Left lobe of liver (tissue), 2 donors: Measurements from ENCODE around the gene JMJD8. TPM values are rescaled to one million over a fixed set of nuclear protein-coding genes. Genes with fewer than 3 reads are reported as not detected.
"Not testable (repeated sequence)": the region's sequence is repeated elsewhere in the genome, so short reads cannot be mapped to it uniquely, and the experiment has no call there.

Source experiments
- ATAC-seq: fragments of 200-7000 bp; cut with Tn5 transposase; one replicate; pipeline ENCODE4 v1.9.1; 2020; ENCODE audit warnings: mild to moderate bottlenecking, moderate library complexity
- DNase-seq: peaks from one replicate; pipeline ENCODE4 v3.0.0-alpha.2; 2020; ENCODE audit warnings: low spot score
- total RNA-seq: library from RNA; stranded (reverse); gene quantifications from one replicate; pipeline ENCODE4 v1.2.1, GENCODE V29; 2021
- donor health status: DM: no; HTN: no; CAD: no; lungs with moderate emphysema.
- donor health status: DM: no; HTN: yes; CAD: no.

JMJD8 gene
- total RNA-seq, 1 donor from 2014 or later: 40.5 TPM

- no peak for ATAC-seq
- DNase-seq: no peak
Measured at GRCh38 chr16:722835-723633, 38.9 kb upstream of the JMJD8 start.

DNA sequence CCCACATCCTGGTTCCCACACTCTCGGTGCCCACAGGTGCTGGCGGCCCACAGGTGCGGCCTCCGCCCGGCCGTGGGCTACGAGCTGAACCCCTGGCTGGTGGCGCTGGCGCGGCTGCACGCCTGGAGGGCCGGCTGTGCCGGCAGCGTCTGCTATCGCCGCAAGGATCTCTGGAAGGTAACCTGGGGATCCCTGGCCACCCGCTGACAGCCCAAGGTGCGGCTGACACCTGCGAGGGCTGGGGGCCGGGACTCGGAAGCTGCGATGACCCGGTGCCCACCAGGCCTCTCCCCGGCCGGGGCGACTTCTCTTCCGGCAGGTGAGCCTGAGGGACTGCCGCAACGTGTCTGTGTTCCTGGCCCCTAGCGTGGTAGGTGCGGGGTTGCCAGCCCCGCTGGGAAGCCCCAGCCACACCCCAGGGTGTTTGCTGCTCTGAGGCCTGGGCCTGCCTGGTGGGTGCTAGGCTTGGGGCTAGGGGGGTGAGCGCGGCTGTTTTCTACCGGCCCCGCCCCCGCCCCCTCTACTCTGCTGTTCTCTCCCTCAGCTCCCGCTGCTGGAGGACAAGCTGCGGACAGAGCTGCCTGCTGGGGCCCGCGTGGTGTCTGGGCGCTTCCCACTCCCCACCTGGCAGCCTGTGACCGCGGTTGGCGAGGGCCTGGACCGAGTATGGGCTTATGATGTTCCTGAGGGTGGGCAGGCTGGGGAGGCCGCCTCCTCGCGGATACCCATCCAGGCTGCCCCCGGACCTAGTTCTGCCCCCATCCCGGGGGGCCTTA lies 37.8 kb upstream of the JMJD8 start:
- ATAC-seq: no peak
- DNase-seq: no peak

DNA sequence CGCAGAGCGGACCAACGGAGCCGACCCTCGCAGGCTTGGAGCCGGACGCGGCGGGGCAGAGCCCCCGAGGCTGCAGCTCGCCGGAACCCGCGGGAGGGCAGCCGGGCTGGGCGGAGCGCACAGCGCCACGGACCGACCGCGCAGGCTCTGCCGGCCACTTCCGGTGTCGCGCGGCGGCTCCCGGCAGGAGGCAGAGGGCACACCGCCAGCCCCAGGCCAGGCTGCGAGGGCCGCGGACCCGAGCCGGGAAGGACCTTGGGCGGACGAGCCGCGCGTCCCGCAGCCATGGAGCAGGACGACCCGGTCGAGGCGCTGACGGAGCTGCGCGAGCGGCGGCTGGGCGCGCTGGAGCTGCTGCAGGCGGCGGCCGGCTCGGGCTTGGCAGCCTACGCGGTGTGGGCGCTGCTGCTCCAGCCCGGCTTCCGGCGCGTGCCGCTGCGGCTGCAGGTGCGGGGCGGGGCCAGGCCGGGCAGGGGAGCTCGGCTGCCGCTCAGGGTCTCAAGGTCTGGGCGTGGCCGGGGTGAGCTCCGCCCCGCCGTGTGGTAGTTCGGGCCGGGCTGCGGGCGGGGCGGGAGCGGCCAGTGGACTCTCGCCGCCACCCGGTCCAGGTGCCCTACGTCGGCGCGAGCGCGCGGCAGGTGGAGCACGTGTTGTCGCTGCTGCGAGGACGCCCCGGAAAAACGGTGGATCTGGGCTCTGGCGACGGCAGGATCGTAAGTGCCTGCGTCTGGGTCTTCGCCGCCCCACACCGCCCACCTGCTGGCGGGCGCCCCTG lies 37.0 kb upstream of the JMJD8 start, which contains the start of gene ANTKMT:
TSS of gene ANTKMT (plus strand) at position 157 of the 775 bp plus-strand sequence. CDS start at position 286, 129 bp downstream.
- DNase-seq (peak; percentile 86), ATAC-seq (peak; percentile 85)

DNA sequence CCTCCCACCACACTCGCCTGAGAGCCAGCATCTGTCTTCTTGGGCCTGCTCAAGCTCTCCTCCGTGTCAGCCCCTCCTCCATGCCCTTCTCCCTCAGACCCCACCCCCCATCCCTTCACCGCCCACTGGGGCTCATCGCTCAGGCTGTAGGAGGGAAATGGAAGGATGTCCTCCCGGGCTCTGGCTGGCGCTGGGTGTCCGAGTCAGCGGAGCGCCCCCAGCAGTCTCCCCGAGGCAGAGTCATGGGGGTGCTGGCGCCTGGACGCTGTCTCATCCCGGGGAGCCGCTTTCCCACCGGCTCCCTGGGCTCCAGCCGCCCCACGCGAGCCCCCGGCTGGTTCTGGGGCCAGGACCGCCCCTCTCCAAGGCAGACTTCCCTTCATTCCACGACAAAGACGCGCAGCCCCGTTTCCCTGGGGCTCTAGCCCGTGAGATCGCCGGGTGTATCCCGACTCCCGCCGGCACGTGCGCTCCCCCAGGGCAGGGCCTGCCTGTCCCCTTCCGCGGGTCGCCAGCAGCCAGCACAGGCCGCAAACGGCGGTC lies 36.4 kb upstream of the JMJD8 start:
- ATAC-seq: peak; percentile 11
- no peak for DNase-seq

DNA sequence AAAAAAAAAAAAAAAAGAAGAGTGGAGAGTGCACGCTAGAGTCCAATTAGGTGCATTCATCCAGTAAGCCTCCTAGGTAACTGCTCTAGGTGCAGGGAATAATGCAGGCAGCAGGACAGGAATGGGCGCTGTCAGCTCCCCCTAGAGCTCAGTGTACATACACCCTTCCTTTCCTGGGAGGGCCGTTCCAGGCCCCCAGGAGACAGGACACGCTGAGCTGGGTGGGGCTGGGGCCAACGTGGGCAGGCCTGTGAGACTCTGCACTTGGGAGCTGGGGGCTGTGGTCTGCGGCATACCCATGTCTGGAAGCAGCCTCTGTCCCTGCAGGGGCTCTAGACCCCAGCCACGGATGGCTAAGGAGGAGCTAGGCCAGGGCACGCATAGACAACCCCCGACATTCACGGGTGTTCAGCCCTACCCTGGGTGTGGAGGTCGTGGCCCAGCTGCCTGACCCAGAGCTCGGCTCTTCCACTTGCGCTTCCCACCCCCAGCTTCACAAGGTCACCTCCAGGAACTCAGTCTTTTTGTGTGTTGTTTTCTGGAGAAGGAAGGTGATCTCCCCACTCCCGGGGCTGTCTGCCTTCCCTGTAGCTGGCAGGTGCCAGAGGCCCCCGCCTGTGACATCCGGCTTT lies 35.8 kb upstream of the JMJD8 start:
- ATAC-seq (no peak), DNase-seq (no peak)

GRCh38 chr16:718922-719321 lies 34.8 kb upstream of the JMJD8 start:
- ATAC-seq (no peak), DNase-seq (no peak)

GRCh38 chr16:718389-718788 lies 34.3 kb upstream of the JMJD8 start:
- ATAC-seq (no peak), DNase-seq (no peak)

DNA sequence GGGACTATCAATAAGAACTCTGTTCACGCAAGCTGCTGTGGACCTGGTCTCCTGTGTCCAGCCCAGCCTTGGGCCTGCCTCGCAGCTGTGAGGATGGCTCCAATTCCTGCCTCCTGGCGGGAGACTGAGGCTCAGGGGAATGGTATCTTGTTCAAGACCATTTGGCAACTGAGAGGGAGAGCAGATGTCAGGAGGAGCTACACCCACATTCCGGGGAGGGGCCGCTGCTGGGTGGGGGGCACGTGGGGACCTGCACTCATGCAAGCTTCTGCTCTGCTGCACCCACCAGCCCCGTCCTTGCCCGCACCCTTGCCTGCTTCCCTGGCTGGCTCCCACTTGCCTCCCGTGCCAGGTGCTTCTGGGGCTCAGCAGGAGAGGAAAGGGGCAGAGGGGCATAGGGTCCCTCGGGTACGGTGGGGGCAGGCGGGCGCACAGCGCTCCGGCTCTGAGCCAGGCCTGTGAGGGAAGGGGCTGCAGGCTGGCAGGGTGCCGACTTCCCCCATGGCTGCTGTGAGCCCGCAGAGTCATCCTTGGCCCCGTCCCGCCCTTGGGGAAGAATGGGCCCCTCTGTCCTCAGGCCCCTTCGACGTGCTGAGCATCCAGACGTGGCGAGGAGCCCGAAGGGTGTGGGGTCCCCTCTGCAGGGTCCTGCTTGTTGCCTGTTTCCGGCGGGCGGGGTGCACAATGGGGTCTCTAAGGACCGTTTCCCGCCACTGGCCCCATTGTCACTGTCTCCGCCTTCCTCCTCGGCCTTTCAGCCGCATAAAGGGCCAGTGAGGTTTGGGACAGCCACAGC lies 33.5 kb upstream of the JMJD8 start:
- ATAC-seq (no peak), DNase-seq (no peak)

GRCh38 chr16:716768-717325 lies 32.7 kb upstream of the JMJD8 start:
- DNase-seq (no peak), ATAC-seq (no peak)

DNA sequence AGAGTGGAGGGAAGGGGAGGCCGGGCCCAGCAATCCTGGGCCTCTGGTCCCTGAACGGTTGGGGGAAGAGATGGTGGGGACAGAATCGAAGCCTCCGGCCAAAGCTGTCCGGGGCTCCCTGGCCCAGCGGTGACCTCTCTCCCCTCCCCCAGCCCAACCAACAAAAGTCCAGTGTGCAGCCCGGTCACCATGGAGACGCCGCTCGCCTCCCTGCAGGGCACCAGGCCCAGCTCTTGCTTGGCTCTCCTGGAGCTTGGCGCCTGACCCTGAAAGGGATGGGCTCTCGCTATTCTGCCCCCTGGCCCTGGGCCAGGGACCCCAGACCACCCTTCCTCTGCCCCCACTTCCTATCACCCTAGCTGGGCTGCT lies 32.0 kb upstream of the JMJD8 start:
- ATAC-seq (peak; percentile 74), DNase-seq (peak; percentile 90)

- ATAC-seq (peak; percentile 39), DNase-seq (no peak)
Measured at GRCh38 chr16:715477-716199, 31.5 kb upstream of the JMJD8 start.

- ATAC-seq: peak; percentile 83
- peak; percentile 92 for DNase-seq
Measured at GRCh38 chr16:714558-715476, 30.7 kb upstream of the JMJD8 start, which contains the start of gene METRN. TSS of gene METRN (plus strand) at chr16:715118. CDS start at chr16:715290, 172 bp downstream.

DNA sequence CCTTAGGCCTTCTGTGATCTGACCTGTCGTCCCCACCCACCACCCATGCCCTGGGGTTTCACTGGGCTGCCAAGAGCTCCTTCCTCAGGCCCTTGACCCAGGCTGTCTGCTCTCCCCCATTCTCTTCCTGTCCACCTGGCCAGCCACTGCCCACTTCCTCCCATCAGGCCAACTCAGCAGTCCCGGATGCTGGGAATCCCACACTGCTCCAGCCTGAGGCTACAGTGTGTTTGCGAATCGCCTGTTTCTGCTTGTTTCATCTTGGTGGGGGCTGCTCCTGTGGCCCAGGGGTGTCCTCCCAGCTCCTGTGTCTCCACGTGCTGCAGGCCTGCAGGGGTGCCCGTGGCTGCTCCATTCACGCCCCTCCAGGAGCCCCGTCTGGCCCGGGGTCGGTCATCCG lies 29.9 kb upstream of the JMJD8 start:
- no peak for DNase-seq
- no peak for ATAC-seq

GRCh38 chr16:712740-713250 lies 28.7 kb upstream of the JMJD8 start:
- not testable (repeated sequence) for DNase-seq, ATAC-seq

DNA sequence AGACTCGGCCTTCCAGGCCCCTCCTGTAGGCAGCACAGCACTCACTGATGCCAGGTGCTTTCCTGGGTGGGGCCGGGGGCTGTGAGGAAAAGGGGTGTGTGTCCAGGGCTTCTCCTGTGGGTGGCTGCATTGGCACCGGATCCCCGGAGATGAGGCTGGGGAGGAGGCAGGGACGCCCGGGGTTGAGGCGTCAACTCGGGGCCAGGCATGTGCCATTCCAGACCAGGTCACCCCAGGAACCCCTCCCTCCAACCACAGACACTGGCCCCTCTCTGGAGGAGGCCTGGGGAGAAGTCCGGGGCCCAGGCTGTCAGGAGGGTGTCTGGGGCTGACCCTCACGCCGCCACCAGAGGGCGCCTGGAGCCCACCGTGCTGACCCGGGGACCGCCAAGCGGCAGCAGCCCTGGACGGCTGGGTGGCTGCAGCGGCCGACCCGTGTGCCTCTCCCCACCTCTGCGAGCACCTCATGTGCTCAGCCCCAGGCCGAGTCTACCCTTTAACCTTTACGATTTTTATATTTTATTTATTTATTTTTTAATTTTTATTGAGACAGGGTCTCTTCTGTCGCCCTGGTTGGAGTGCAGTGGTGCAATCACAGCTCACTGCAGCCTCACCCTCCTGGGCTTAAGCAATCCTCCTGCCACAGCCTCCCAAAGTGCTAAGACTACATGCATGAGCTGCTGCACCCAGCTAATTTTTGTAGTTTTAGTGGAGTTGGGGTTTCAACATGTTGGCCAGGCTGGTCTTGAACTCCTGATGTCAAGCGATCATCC lies 27.6 kb upstream of the JMJD8 start:
- ATAC-seq (peak; percentile 64), DNase-seq (peak; percentile 78)

DNA sequence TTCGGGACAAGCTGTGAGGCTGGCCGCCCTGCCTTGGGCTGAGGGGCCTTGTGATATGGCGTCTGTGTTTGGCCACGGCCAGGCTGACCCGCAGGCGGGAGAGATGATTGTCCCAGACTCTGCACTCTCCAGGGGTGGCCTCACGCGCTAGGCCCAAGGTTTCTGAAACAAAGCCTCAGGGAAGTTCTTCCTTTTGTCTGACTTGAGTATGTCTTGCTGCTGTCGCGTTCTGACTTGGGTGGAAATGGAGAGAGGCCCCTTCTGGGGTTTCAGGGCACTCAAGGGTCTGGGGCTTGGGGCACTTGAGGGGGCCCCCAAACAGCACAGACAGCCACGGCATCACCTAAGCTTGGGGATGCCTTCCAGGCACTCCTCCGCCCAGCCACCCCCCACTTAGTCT lies 26.9 kb upstream of the JMJD8 start:
- DNase-seq (no peak), ATAC-seq (no peak)
